Measurements from ENCODE around the gene C1orf21. TPM values are rescaled to one million over a fixed set of nuclear protein-coding genes. Genes with fewer than 3 reads are reported as not detected.

The C1orf21 gene
- total and polyA plus RNA-seq, 12 donors: 20.6 to 76.7 (median 67.5) TPM

GRCh38 chr1:184627007-184627341, 240.1 kb downstream of the C1orf21 start:
- DNase-seq (no peak), ATAC-seq (no peak)
- Histone ChIP-seq H3K4me3 (no peak overlapping the region), H3K4me1 (peaks cover 14 to 82% (median 68%) of the 10 kb centered on the region in 9 donors), H3K9me3 (no peaks in the 10 kb centered on the region), H3K27ac (peak overlapping the region; percentile 9 to 76 (median 62)), H3K36me3 (peaks cover 0 to 4% (median 0%) of the 10 kb centered on the region in 9 donors), H3K27me3 (no peaks in the 10 kb centered on the region)
- intact Hi-C loops (cut with DNase I): loop anchor here in 1 of 10 donors (10.0 kb wide), 1 partner anchor 142 kb away; no protein-coding TSS in a partner anchor
- TF ChIP-seq, protein P1, sequence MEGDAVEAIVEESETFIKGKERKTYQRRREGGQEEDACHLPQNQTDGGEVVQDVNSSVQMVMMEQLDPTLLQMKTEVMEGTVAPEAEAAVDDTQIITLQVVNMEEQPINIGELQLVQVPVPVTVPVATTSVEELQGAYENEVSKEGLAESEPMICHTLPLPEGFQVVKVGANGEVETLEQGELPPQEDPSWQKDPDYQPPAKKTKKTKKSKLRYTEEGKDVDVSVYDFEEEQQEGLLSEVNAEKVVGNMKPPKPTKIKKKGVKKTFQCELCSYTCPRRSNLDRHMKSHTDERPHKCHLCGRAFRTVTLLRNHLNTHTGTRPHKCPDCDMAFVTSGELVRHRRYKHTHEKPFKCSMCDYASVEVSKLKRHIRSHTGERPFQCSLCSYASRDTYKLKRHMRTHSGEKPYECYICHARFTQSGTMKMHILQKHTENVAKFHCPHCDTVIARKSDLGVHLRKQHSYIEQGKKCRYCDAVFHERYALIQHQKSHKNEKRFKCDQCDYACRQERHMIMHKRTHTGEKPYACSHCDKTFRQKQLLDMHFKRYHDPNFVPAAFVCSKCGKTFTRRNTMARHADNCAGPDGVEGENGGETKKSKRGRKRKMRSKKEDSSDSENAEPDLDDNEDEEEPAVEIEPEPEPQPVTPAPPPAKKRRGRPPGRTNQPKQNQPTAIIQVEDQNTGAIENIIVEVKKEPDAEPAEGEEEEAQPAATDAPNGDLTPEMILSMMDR (IDR thresholded peaks at IDR 0.05): no peak
- WGBS, 2 donors: 74 to 86% methylated on average over 3 of the region's 3 CpGs

DNA sequence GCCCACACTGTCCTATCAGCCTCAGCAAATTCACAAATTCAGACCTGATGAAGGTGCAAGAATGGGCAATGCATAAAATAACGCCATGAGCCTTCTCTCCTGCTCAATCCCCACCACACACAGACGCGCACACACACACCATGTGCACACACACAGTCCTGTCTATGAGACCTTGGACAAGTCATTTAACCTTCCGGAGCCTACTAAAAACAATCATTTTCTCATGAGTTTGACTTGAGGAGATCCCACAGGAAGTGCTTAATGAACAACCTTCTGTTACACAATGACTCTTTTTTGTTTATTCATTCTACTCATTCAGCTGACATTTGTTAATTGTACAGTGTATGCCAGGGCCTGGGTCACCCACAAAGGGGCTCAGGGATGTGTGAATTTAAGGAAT, 242.4 kb downstream of the C1orf21 start:
- TF ChIP-seq, protein P1 (IDR thresholded peaks at IDR 0.05): no peak
- ATAC-seq: peak in 2 of 8 donors; percentile 1 to 16

GRCh38 chr1:184630679-184631060, 243.8 kb downstream of the C1orf21 start:
- peaks cover 0 to 4% (median 0%) of the 10 kb centered on the region in 9 donors for H3K36me3 ChIP-seq
- H3K27me3 ChIP-seq: no peaks in the 10 kb centered on the region
- TF ChIP-seq, protein P1 (IDR thresholded peaks at IDR 0.05): no peak
- DNase-seq: no peak
- intact Hi-C loops (cut with DNase I): loop anchor here in 1 of 10 donors (2.0 kb wide), 1 partner anchor 34 kb away; no protein-coding TSS in a partner anchor
- peaks cover 8 to 70% (median 41%) of the 10 kb centered on the region in 9 donors for H3K4me1 ChIP-seq
- no peak overlapping the region for H3K4me3 ChIP-seq
- peak overlapping the region in 9 of 10 donors; percentile 55 to 77 (median 69) for H3K27ac ChIP-seq
- H3K9me3 ChIP-seq: no peaks in the 10 kb centered on the region
- peak in 1 of 8 donors; percentile 4 for ATAC-seq
- 66 to 82% methylated on average over 5 of the region's 5 CpGs for WGBS, 2 donors

More for the DNA sequence above, 242.4 kb downstream of the C1orf21 start:
- Histone ChIP-seq H3K4me3 (no peak overlapping the region), H3K27me3 (no peaks in the 10 kb centered on the region), H3K36me3 (peaks cover 0 to 4% (median 0%) of the 10 kb centered on the region in 9 donors), H3K27ac (peak overlapping the region; percentile 31 to 78 (median 69)), H3K9me3 (no peaks in the 10 kb centered on the region), H3K4me1 (peaks cover 8 to 70% (median 48%) of the 10 kb centered on the region in 9 donors)
- WGBS, 2 donors: 87 to 92% methylated on average over 4 of the region's 4 CpGs
- no peak for DNase-seq
- intact Hi-C loops (cut with DNase I): loop anchor here in 1 of 10 donors (10.0 kb wide), 1 partner anchor 144 kb away; no protein-coding TSS in a partner anchor

GRCh38 chr1:184632415-184633175, 245.8 kb downstream of the C1orf21 start:
- Histone ChIP-seq H3K4me1 (peaks cover 6 to 56% (median 27%) of the 10 kb centered on the region in 9 donors), H3K4me3 (no peak overlapping the region), H3K36me3 (peaks cover 0 to 4% (median 0%) of the 10 kb centered on the region in 9 donors), H3K9me3 (no peaks in the 10 kb centered on the region), H3K27ac (no peak overlapping the region), H3K27me3 (no peaks in the 10 kb centered on the region)
- WGBS, 2 donors: 90 to 95% methylated on average over 8 of the region's 8 CpGs
- intact Hi-C loops (cut with DNase I): no loop called here
- TF ChIP-seq, protein P1 (IDR thresholded peaks at IDR 0.05): no peak
- no peak for DNase-seq
- peak in 4 of 8 donors; percentile 13 to 54 (median 19) for ATAC-seq

All from heart right ventricle (tissue), 16 donors.